Activated CD8-positive, alpha-beta memory T cell treated with anti-CD3 and anti-CD28 coated beads, Interleukin-2, amount 50 U/mL, for 24 hours (primary cell): ENCODE measurements around the gene TBC1D7.

Experiments
- DNase-seq: peaks from one replicate; pipeline ENCODE4 v3.0.0-alpha.2; 2020; ENCODE audit errors: extremely low read depth

The TBC1D7 gene

GRCh38 chr6:13272131-13273046 is 55.9 kb downstream of the TBC1D7 start:
- DNase-seq: no peak

DNA sequence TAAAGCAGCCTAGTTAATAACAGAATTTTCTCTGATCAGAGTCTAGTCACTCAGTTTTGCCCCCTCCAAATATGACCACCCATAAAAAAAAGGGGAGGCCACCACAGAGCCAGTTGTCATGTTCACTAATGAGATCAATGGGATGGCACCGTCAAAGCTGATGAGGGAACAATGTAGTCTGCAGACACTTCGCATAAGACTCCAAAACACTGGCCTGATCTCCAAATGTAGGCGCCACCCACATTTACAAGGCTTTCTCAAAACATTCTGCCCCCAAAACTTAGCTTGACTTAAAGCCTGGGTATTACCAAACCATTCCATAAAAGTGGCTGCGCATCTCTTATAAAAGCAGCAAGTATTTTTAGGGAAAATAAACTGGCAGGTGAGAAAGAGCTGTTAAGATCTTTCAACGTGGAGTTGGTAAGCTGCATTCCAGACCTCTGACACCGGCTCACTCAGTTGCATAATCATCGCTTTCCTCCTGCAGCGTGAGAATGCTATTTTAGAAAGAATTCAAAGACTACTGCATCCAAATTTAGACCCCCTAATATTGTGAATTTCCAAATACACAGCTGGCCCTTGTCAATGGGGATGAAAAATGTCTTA is 59.3 kb downstream of the TBC1D7 start:
- no peak for DNase-seq

- DNase-seq: no peak
Measured at GRCh38 chr6:13267142-13267651, 61.1 kb downstream of the TBC1D7 start.

DNA sequence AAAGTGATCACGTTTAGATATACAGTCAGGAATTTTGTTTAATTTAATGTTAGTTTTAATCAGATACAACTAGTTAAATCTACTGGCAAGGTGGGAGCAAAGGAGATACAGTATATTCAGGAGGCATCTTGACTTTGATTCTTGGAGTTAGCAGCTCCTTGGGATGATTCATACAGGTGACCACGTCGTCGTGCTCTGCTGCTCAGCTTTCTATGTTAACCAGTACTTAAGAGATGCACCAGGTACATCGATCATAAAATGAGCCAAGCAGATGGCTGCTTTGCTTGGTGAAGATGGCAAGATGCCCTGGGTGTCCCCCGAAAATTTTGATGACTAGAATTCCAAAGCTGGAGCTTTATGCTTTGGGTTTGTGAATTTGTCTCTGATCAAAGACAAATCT is 64.7 kb downstream of the TBC1D7 start:
- no peak for DNase-seq

DNA sequence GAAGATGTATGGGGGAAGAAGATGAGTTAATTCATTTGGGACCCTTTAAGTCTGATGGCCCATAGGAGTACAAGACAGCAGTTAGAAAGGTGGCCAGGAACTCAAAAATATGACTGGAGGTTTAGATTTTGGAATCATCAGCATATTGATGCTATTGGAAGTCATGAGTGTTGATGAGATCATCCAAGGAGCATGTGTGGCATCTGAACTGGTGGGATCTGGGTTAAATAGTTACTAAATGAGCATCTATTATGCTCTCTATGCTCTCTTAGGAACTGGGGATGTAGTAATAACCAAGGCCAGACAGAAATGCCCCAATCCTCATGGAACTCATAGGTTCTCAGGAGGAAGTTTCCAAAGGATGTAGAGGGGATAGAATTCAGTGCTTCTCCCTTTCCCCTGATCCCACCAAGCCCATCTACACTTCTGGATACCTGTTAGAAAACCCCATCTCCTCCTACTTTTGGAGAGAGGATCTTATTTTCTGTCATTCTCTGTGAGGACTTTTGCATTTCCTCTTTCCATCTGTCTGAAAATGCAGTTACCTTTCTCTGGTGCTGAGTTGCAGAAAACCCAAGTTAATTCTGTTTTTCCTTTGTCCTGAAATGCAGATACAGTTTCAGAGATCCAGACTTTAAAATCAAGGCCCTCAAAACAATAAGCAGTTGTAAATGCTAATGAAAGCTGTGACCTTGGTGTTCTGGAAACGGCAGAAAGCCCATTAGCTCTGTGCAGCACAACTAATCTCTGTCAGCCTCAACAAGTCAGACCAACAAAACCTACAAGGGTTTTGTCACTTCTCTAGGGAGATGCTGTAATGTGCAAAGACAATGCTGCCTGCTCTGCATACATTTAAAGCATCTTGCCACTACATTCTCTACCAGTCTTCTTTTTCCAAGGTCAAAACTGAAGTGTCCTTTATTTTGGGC is 65.8 kb downstream of the TBC1D7 start:
- DNase-seq: no peak

GRCh38 chr6:13261464-13261994 is 66.8 kb downstream of the TBC1D7 start:
- DNase-seq: no peak

GRCh38 chr6:13260831-13261230 is 67.5 kb downstream of the TBC1D7 start:
- DNase-seq: no peak

DNA sequence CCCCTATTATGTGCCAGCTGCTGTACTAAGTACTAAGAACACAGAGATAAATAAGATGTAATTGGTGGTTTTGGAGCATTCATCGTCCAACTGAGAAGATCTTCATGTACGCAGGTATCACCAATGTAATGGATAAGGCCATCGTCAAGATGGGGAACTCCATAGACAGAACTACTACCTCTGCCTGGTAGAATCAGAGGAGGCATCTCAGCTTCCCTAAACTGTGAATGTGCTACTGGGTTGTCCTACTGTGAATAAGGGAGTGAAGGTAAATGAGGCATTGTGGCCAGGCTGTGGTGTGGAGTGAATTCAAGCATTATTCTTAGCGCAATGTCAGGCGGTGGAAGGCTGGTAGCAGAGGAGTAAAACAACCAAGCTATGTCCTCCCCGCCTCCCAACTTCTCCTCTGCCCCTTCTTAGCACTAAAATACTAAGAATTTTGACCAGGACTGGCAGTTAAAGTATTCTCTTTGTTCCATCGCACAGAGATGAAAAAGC is 68.2 kb downstream of the TBC1D7 start:
- no peak for DNase-seq

DNA sequence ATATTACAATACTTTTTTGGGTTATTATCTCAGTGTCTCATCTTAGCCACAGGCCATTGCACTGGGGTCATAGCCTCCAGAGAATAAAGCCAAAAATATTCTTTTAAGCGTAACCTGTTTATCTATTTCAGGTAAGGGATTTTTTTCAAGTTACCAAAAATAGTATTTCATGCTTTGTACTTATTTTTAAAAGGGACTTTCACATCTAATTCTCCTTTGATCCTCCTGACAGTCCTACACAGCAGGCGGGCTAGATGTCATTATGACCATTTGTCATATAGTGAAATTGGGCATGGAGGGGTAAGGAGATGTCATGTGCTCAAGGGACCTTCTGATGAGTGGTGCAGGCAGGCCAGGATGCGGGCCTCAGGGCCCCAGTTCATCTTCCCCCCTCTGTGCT is 68.9 kb downstream of the TBC1D7 start:
- DNase-seq: no peak

DNA sequence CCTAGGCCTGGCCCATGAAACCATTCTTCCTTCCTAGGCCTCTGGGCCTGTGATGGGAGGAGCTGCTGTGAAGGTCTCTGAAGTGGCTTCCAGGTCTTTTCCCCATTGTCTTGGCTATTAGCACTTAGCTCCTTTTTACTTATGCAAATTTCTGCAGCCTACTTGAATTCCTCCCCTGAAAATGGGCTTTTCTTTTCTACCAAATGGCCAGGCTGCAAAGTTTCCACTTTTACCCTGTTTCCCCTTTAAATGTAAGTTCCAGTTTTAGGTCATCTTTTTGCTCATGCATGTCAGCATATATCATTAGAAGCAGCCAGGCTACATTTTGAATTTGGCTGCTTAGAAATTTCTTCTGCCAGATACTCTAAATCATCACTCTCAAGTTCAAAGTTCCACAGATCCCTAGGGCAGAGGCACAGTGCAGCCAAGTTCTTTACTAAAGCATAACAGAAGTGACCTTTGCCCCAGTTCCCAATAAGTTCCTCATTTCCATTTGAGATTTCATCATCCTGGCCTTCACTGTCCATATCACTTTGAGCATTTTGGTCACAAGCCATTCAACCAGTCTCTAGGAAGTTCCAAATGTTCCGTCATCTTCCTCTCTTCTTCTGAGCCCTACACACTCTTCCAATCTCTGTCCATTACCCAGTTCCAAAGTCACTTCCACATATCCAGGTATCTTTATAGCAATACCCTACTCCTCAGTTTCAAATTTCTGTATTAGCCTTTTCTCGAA is 71.9 kb downstream of the TBC1D7 start:
- DNase-seq: no peak
